GM21619 (cell line): ENCODE data around the gene THAP3.
"Not testable (repeated sequence)": the region's sequence is repeated elsewhere in the genome, so short reads cannot be mapped to it uniquely, and the experiment has no call there.

ENCODE experiments used
- ATAC-seq: cut with Tn5 transposase; IDR thresholded peaks from one replicate; pipeline ENCODE4 v1.9.1; 2021; ENCODE audit not compliant: unreplicated experiment

The THAP3 gene

DNA sequence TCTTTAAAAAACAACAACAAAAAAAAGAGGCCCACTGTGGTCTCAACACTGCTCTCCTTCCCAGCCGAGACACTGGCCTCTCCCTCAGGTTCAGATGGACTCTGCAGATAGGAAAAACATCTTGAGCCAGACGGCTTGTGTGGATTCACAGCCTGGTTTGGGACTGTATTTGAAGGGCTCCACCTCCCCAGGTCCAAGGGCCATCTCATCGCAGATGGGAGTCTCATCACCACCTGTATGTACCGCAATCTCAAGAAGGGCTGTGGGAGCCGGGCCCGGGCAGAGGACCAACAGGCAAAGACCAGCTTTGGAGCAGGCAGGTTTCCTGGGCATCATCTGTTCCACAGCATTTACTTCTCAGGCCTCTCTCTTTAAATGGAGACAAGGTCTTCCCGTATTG is 34.6 kb upstream of the THAP3 start:
- no peak for ATAC-seq

DNA sequence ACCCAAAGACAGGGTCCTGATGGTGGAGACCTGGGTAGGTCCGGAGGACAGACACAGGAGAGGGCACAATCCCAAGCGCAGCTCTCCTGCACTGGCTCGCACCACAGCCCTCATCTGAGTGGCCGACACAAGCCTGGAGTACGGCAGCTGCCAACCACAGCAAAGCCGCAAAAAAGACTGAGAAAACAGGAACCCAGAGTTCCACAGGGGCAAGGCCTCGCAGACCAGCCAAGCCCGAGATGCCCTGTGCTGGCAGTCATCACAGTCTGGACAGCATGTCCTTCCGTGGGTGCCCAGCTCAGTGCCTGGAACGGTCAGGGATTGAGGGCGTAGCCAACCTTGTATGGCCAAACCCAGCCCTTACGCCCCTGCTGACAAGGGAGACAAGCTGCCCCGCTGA is 33.4 kb upstream of the THAP3 start:
- ATAC-seq = no peak

DNA sequence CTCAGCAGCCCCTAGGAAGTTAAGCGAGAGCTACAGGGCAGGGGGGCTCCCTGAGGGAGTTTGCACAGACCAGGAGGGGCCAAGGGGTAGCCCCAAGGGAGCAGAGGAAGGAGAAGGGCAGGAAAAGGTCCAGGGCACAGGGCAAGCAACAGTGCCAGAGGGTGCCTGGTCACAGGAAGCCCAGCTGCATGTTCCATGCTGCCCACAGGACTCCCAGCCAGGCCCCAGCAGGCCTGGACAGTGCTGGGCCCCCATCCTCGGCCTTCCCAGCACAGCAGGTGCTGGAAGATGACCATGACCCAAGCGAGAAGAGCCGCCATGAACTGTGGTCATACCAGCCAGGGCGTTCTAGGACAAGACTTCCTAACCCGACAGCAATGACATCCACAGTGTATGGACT is 33.0 kb upstream of the THAP3 start:
- no peak for ATAC-seq

DNA sequence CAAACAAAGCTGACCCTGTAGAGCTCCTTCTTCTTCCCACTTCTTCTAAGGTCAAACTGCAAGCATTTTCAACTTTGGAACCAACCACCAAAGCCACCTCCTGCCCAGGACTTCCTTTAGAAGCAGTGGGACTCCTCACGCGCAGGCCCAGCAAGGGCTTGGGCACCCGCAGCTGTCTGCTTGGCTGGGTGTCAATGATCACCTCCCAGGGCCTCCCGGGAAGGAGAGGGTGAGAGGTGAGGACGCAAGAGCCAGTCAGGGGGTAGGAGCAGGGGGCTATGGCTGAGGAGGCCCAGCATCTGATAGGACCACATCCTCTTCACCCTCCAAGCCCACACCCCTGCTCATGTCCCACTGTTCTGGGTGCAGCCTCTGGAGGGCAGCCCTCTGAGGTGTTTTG is 32.2 kb upstream of the THAP3 start:
- ATAC-seq = no peak

DNA sequence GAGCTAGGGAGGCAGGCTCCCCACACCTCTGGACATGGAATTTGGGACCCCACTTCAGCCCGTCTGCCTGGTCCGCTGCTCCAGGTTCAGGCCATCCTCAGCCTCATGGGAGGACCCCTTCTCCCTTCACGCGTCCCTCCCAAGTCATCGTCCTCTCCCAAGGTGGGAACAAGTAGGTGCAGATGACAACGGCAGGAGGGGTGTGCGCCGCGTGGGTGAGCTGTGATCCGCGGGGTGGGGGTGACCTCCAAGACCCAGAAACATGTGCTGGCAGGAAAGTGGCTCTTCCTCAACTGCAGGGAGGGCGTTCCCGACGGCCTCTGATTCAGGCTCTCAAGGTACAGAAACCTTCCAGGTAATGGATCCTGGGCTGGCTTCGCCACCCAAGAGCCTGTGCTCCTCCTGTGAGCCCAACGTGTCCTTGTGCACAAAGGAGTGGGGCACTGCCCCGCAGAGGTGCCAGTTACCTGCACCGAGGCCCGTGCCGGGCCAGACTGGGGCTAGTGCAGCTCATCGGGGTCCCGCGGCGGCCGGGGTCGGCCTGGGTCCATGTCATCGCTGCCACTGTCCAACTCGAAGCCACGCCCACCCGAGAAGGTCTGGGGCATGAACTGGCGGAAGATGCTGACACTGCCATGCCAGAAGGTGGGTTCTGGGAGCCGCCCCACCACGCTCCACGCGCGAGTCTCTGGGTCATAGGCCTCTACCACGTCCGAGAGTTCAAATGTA is 31.6 kb upstream of the THAP3 start:
- ATAC-seq = no peak

DNA sequence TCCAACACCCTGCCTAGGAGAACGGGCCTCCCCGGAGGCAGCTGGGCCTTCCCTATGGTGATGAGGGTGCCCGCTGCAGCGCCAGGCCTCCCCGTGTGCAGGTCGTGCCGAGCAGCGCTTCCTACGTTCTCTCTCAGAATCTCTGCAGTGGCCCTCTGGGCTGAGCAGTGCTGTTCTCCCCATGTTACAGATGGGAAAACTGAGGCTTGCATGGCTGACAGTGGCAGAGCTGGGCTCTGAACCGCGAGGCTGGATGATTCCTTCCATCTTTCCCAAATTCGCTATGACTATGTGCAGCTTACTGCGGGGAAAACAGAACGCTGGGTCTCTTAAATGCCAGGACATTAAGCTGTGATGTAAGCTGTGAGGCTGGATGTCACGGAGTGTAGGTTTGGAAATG is 30.9 kb upstream of the THAP3 start:
- no peak for ATAC-seq

DNA sequence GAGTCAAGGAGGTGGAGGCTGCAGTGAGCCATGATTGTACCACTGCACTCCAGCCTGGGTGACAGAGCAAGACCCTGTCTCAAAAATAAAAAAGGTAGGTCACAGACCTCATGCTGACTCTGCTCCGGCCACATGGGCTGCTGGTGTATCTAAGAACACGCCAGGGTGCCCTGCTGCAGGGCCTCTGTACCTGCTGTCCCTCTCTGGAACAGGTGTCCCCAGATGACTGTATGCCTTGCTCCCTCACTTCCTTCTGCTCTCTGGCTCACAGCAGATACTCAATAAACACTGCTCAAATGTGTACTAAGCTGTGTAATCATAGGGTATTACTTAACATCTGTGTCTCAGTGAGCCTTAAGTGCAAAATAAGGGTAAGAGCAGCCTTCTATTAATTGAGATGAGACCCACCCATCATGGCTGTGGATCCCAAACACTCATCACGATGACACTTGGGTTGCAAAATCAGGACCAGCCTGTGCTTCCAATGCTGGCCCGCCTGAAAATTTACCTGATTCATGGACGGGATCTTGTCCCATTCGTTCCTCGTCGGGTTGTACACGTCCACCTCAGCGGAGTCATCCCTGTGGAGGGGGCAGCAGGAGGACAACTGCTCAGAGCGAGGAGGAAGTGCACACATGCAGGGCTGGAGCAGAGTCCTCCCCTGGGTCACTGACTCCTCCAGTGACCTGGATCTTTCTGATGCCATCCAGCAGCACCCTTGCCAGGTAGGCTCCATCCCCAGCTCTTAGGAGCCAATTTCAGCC is 29.5 kb upstream of the THAP3 start:
- ATAC-seq = no peak

DNA sequence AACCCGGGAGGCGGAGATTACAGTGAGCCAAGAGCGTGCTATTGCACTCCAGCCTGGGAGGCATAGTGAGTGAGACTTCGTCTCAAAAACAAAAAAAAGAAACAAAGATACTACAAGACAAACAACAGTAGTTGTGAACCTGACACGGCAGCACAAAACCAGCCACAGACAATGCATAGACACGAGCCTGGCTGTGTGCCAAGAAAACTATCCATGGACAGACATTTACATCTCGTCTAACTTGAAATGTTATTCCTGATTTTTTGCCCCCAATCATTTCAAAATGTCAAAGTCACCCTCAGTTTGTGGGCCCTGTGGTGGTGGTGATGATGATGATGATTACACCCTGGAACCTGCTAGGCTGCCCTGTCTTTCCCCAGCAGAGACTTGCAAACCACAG is 28.3 kb upstream of the THAP3 start:
- ATAC-seq = no peak

DNA sequence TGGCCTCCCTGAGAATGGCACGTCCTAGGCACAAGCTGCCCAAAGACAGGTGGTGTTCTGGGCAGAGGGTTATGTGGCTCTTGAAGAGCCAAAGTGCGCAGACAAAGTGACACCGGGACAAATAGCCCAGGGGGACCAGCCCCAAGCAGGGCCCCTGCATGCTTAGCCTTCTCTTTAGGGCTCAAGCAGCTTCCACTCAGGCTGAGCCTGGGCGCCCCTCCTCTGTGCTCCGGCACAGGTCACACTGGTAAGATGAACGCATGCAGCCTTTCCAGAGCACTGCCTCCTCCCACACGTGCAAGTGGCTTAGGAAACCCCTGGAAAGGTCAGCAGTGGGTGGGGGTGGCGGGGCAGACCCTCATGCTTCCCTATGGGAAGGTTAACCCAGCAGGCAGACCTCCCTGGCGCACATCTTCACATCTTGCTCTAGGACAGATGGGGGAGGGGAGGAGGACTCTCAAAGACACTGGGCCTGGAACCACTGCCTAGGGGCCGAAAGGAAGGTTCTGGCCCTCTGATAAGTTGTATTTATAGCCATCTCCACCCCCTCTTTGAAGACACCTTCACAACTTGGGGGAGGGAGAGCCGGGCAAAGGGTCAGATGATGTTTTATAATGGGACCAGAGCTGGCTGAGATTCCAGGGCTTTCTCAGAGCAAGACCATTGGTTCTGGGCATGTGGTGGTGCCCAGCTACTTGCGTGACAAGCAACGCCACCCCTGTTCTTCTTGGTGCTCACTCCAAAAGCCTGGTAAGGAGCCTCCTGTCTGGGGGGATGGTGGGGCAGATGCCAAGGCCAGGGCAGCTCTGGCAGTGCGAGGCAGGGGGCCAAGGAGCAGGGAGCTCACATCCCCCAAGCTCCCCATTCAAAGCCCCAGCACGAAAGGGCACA is 27.5 kb upstream of the THAP3 start:
- no peak for ATAC-seq

DNA sequence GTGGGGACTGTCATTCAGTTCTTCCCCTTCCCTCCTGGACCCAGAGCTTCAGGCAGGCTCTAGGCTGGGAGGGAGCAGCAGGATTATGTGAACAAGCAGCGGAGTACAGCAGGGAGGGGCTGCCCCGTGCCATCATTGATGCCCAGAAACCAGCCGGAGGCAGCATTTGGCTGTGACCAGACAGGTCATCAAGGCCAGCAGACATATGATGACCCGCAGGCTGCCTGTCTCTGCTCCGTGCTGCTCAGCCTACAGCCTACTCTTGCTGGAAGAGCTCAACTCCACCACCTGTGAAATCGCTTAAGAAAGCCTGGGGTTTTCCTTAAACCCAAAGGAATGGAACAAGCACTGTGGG is 26.9 kb upstream of the THAP3 start:
- ATAC-seq = no peak

DNA sequence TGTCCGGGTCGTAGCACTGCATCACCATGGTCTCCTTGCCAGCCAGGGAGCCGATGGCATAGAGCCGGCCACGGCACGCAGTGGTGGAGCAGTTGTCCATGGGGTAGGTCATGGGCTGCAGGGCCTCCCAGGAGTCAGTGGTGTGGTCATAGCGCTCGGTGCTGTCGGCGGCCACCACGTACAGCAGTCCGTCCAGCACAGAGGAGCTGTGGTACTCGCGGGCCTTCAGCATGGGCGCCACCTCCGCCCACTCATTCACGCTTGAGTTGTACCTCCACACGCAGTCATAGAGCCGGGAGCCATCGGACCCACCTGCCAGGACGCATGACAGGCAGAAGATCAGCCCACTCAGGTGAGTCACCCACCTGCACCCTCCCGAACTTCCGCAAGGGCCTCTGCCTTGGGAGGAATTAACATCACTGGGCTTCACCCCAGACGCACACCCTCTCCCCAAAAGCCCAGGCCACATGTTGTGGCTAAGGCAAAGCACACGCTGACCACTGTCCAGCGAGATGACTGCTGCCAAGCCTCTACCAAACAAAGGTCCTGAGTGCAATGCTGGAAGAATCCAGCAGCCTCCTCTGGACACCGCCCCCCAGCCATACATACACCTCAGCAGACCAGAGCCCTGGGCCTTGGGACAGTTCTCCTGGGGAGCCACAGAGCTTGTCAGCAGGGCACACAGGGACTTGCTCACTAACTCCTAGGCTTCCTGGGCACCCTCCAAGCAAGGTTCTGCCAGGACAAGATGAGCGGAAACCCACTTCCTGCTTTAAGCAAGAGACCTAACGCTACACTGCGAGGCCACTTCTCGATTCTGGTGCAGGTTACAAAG is 25.3 kb upstream of the THAP3 start:
- no peak for ATAC-seq

DNA sequence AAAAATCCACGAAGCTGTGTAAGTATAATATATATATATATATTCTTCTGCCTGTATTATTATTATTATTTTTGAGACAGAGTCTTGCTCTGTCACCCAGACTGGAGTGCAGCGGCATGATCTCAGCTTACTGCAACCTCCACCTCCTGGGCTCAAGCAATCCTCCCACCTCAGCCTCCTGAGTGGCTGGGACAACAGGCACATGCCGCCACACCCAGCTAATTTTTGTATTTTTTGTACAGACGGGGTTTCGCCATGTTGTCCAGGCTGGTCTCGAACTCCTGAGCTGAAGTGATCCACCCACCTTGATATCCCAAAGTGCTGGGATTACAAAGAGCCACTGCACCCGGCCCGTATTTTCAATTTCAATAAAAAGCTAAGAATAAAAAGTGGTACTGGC is 24.7 kb upstream of the THAP3 start:
- ATAC-seq = not testable (repeated sequence)

DNA sequence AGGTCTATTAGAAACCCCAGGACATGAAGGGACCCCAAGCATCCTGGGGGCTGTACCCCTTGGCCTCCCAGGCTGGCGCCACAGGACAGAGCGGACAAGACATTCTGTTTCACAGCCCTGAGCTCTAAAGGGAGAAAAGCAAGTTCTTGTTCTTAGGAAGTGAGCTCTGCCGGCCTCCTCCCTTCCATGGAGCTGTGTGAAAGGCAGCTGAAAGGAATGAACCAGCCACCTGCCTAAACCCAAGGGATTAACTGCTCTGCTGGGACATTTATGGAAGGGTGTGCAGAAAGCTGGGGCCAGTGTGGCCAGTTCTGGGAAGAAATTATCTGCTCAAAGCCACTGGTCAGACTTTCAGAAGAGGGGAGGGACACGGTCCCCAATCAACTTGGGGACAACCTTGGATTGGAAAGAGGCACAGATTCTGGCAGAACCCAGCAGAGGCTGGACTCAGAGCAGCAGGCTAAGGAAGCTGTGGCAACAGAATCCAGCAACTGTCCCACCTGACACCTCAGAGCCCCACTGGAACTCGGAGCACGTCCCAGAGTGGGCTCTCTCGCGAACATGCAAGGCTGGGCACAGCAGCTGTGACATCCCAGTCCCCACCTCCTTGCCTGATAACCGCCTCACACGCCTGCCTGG is 24.1 kb upstream of the THAP3 start:
- ATAC-seq = peak; percentile 4

DNA sequence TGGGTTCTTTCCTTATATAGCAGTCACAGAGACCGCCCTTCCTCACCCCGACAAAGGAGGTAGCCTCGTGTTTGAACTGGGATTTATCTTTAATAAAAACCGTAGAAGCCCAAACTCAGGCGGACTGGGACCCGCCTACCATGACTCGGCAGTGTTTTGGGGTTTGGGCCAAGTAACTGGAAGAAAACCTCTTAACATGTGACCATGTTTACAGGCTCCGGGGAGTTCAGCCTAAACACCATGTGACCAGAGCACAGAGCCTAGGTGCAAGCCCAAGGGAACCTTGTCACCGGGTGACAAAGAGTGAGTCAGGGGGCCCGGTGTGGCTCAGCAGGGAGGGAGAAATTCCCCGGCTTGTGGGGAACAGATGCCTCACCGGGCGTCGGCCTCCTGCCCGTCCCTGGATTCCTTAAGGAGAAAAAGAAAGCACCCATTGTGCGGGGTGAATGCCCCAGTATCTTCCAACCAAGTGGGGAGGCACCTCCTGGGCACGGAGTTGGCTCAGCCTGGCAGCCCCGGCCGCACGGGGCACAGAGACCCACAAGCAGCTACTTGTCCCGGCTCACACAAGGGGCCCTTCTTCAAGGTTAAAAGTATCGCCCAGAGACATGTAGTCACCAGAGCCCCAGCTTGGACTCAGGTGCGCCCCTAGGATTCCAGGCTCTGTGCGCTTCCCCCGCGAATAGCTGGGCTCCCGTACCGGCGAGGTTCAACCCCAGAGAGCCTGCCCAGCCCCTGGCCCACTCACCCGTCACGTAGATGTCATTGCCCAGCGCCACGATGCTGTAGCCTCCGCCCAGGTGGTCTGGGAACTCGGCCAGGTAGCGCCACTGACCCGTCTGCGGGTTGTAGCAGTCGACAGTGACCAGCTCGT is 23.4 kb upstream of the THAP3 start:
- peak; percentile 35 for ATAC-seq

DNA sequence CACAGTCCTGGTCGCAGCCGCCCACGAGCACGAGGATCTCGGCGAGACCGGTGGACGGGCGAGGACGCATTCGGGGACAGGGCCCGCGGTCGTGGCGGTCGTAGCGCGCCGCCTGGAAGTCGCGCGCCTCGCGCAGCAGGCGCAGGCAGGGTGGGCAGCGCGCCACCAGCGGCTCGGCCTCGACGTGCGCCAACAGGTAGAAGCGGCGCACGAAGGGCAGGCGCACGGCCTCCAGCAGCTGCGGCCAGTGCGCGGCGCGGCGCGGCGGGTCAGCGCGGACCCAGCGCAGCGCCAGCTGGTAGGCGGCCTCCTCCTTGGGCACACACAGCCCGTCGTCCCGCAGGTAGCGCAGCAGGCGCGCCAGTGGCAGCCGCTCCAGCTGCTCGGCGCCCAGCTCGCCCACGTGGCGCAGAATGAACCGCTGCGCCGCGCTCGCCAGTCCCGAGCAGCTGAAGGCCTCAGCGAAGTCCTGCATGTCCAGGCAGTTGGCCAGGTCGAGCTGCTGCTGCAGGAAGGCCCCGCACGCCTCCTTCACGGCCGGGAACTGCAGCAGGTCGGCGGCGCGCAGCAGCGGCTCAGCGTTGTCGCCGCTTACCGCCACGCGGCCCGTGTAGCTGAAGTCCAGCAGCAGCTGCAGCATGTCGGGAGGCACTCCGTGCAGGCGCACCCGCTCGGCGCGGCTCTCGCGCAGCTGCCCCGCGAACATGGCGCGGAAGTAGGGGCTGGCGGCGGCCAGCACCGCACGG is 22.6 kb upstream of the THAP3 start:
- ATAC-seq = peak; percentile 34

DNA sequence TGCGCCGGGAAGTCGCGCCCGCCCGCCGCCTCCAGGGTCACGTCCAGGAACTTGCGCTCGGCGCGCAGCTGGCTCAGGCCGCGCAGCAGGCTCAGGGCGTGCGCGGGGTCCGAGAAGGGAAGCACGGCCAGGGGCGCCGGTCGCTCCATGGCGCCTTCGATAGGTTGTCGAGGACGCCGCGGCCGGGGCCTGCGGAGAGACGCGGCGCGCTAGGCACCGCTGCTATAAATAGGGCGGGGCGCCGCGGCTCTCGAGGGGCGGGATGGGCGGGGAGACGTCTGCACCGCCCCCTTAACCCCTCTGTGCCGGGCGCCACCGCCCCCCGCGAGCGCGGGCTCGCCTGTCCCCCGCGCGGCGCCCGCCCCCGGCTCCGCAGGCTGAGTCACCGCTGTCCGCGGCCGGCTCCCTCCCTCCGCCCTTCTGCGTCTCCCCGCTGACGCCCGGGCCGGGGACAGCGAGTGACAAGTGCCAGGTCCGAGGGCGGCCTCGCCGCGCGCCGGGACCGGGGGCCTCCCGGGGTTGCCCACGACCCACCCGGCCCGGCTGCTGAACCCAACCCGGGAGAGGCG is 21.9 kb upstream of the THAP3 start, which contains the start of gene KLHL21:
KLHL21 (minus strand) TSS at position 201 of the 569 bp plus-strand sequence; CDS start at position 149, 52 bp downstream.
- ATAC-seq = peak; percentile 46

DNA sequence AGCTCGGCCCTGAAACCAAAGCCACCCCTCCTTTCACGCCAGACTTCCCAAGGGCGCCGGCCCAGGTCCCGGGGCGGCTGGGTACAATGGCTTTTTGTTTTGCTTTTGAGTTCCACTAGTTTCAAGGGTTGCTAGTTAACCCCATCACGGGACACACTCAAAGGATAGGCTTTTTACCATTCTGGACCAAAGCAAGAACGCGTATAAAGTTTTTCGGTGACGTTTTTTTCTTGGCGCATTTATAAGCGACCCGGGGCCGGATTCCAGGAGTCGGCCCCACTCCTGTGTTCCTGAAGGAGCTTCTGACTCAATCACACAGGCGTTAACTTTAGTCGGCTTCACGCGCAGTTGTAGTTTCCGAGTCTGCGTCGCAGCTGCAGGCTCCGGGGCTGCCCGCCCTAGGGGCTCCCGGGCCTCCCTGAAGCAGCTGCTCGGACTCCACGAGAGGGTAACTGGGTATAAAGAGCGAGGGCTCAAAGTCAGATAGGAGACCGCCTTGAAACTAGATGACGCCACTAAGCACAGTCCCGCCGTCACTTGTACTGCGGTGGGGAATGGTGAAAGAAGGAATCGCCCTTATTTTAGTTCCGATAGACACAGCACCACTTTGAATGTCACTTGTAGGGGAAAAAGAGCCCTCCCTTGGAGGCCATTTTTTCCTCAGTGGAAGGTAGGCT is 21.3 kb upstream of the THAP3 start:
- ATAC-seq = peak; percentile 31
